Heart left ventricle (tissue), 13 donors: ENCODE data around the gene TBX5.

ENCODE experiments used
- CTCF ChIP-seq, 12 donors: fragments of 200-600 bp; sonication (generic) in 4 of 12; IDR thresholded peaks; one replicate each; pipeline versions ENCODE4 v1.5.0 to v1.8.0; 2018 to 2022; ENCODE audit warnings: antibody characterized with exemption in 12 of 12, mild to moderate bottlenecking in 5 of 12
- POLR2A ChIP-seq, 2 donors: fragments of 450-650 bp; IDR thresholded peaks; one replicate each; pipeline ENCODE4 v1.6.1; 2017; ENCODE audit warnings: antibody characterized with exemption in 2 of 2, mild to moderate bottlenecking in 2 of 2, moderate library complexity in 2 of 2
- donor health status: ischemic (EF 13 %, LVEDD 7.1; RV severe dilation, severe dysfunction).
- donor health status: DM: no; HTN: yes; CAD: no.
- donor health status: DM: no; HTN: no; CAD: no.
- donor health status: ischemic (EF 25% LVEDD 6.9; RV normal size, moderate dysfunction).
- donor health status: ischemic (EF 25% LVEDD 5.7; RV mildly dilated, moderate dysfunction).
- donor health status: ischemic (EF 35%, LVEDD 5.7; RV mildly dilated, moderate dysfunction).
- donor health status: nonischemic (EF 11% LVEDD 7.7; RV severe dilation, severe dysfunction).
- donor health status: DM: yes; HTN: yes; CAD: no.
- donor health status: PGD.
- donor health status: ischemic (EF 29% LVEDD 5.4; RV normal size, mild dysfunction).
- donor health status: nonischemic (EF 23%, LVEDD 6.1; RV moderate dilation, normal function).

GRCh38 chr12:114420944-114421335 is 15.0 kb upstream of the TBX5 start:
- TF ChIP-seq POLR2A (IDR thresholded peaks at IDR 0.05): no peak
- no peak for TF ChIP-seq CTCF (IDR thresholded peaks at IDR 0.05)
